ENCODE measurements around the gene YARS2.

- TF ChIP-seq CTCF (conservative IDR thresholded peaks at IDR 0.05; ENCODE audit: low read depth in 2 of 2) (no peak), REST (IDR thresholded peaks at IDR 0.05; ENCODE audit: unreplicated experiment) (no peak), STAT1 (IDR thresholded peaks at IDR 0.05; ENCODE audit: unreplicated experiment) (no peak), POLR2AphosphoS5 (IDR thresholded peaks at IDR 0.05; ENCODE audit: low read depth) (no peak), NANOG (IDR thresholded peaks at IDR 0.05; ENCODE audit: borderline replicate concordance) (no peak), EZH2 (IDR thresholded peaks at IDR 0.05; ENCODE audit: low read depth, unreplicated experiment) (no peak), JUNB (IDR thresholded peaks at IDR 0.05; ENCODE audit: unreplicated experiment) (no peak), EZH2phosphoT487 (IDR thresholded peaks at IDR 0.05; ENCODE audit: unreplicated experiment) (no peak), CREB1 (CRISPR knock-in tag; IDR thresholded peaks at IDR 0.05; ENCODE audit: low read depth) (no peak)
Observed at GRCh38 chr12:32785557-32785956, 29.9 kb upstream of the YARS2 start.
